GM21717 (cell line): ENCODE measurements around the gene GTPBP6.
"Not testable (repeated sequence)": the region's sequence is repeated elsewhere in the genome, so short reads cannot be mapped to it uniquely, and the experiment has no call there.

Source experiments
- ATAC-seq: cut with Tn5 transposase; IDR thresholded peaks from one replicate; pipeline ENCODE4 v1.9.1; 2021; ENCODE audit warnings: mild to moderate bottlenecking, moderate library complexity; ENCODE audit not compliant: unreplicated experiment

Gene GTPBP6

DNA sequence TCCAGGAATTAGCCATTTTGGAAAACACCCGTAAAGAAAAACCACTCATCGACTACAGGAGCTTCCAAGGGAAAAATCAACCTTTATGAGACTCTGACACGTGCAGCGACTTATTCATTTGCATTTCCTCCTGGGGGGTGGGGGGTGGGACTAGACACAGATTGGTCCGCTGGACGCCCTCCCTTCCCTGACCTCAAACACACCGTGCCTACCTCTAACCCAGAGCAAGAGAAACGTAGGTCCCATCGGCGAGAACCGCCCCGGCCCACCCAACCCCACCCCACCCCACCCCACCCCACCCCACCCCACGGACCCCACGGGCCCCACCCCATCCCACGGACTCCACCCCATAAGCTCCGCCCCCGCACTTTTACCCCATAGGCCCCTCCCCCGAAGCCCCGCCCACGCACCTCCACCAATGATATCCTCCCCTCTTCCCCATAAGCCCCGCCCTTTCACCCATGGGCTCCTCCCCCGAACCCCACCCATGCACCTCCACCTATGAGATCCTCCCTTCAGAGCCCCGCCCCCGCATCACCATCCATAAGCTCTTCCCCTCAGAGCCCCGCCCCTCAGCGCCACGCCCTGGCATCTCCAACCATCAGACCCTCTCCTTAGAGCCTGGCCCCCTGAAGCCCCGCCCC lies 1.1 kb downstream of the GTPBP6 start:
- no peak for ATAC-seq

- no peak for ATAC-seq
These were observed 2.0 kb downstream of the GTPBP6 start for GRCh38 chrX:316351-317325.

DNA sequence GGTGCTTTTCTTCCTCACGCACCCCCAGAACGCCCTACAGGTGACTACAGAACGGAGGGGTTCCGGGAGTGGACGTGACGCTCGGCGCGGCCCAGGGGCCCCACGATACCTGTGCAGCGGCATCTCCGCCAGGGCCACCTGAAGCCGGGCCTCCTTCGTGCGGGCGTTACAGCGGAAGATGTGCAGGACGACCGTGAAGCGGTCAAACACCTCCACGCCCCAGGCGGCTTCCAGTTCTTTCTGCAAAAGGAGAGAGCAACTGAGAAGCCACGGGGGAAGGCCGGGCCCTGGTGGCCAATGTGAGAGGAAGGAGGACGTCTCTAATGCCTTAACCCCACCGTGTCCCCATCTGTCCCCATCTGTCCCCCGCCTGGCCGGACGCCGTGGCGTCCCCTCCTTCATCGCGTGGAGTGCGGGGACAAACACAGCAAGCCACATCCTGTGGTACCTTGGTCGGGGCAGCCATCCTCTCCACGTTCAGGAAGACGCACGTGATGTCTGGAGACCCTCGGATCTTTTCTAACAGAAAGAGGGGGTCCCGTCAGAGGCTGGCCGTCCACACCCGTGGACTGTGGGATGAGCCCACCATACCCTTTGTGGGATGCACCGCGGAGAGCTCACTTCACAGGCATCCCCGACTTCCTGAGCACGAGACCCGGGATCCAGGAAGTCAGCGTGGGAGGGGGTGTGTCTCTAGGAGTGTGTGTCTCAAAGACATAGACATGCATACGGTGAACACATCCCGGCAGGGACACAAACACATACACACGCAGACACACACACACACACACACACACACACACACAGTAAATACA lies 3.6 kb downstream of the GTPBP6 start:
- ATAC-seq = no peak

DNA sequence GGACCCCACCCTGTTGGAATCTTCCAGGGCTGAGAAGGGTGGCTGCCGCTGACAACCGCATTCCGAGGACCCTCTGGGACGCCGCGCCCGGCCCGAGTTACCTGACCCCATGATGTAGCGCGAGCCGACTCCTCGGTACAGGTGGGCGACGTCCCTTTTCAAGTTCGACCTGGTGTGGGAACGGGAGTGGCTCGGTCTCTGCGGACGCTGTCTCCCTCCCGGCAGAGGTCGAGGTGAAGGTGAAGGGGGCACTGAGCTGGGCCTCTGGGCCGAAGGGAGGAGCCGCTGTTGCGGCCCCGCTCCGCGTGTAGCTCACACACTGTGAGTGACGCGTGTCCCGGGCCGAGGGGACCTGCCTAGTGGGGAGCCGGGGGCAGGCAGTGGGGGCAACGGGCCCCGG lies 4.5 kb downstream of the GTPBP6 start:
- no peak for ATAC-seq

GRCh38 chrX:313546-313945 lies 5.0 kb downstream of the GTPBP6 start:
- ATAC-seq = no peak

DNA sequence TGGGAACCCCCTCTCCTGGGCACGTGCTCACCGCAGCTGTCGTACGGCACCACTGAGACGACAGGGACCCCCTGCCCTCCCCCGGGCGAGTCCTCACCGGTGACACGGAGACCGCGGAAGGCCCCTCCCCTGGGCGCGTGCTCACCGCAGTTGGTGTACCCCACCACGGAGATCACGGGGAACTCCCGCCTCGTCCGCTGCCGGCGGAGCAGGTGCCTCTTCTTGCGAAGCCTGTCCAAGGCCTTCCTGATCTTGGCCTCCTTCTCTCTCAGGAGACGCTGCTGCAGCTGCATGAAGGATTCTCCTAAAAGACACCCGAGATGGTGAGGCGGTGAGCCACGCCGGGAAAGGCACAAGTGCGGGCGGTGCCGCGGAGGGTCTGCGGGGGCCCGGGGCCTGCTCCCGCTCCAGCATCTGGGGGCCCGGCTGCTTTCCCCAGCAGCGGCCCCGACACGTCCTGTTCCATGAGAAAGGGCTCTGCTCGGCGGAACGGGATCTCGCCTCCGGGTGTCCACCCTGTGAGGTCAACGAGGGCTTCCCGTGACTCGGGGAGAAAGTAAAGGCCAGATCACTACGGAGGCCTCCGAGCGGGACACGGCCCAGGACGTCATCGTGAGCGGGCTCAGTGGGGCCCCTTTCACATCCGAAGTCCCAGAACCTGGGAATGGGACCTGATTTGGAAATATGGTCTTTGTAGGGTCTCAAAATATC lies 5.8 kb downstream of the GTPBP6 start:
- ATAC-seq = no peak

- no peak for ATAC-seq
These were observed 7.2 kb downstream of the GTPBP6 start for GRCh38 chrX:311156-312129.

GRCh38 chrX:310621-311155 lies 7.9 kb downstream of the GTPBP6 start:
- no peak for ATAC-seq

DNA sequence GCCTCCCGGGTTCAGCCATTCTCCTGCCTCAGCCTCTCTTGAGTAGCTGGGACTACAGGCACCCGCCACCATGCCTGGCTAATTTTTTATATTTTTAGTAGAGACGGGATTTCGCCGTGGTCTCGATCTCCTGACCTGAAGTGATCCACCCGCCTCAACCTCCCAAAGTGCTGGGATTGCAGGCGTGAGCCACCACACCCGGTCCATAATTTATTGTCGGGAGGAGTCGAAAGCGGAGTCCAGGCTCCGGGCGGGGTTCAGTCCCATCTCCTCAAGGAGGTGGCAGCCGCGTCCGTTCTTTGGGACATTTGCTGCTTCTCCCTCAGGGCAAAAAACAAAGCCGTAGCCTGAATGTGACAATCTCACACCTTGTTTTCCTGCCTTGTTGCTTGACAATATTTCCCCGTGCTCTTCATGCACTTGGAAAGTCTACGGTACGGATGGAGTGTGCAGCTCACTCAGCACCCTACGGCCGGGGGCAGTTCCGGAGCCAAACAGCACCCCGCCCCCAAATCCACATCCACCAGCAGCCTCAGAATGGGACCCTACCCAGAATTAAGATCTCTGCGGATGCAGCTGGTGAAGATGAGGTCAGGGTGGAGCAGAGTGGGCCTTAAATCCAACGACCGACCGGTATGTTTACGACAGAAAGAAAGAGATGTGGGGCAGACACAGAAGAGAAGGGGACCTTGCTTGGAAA lies 9.6 kb downstream of the GTPBP6 start:
- no peak for ATAC-seq

DNA sequence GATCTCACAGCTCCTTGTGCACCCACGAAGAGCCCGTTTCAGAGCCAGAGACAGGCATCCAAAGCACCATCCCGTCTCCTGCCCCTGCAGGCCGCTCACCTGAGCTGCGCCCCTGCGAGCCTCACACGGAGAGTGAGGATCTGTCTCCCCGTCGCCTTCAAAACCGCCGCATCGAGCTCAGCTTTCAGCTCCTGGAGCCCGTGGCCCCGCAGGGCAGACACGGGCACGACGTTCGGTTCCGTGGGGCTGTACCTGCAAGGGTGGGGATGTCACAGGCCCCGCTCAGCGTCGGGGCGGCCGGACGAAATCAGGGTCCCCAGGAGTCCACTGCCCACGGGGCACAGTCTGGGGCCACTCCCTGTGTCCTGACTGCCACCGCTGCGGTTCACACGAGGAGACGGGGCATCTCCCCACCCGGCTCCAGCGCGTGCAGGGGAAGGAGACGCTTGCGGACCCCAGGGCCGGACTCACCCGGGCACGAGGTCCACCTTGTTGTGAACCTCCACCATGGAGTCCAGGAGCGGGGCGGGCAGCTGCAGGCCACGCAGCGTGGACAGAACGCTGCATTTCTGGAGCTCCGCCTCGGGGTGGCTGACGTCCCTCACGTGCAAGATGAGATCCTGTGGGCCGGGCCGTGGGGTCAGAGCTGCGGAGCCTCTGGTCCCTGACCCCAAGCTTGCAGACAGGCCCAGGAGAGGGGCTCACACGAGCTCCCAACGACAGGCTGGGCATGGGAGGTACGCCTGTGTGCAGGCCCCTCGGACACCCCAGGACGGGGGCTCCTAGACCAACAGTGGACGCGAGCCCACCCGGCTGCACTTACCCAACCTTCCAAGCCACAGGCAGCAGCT lies 11.1 kb downstream of the GTPBP6 start:
- ATAC-seq = no peak

DNA sequence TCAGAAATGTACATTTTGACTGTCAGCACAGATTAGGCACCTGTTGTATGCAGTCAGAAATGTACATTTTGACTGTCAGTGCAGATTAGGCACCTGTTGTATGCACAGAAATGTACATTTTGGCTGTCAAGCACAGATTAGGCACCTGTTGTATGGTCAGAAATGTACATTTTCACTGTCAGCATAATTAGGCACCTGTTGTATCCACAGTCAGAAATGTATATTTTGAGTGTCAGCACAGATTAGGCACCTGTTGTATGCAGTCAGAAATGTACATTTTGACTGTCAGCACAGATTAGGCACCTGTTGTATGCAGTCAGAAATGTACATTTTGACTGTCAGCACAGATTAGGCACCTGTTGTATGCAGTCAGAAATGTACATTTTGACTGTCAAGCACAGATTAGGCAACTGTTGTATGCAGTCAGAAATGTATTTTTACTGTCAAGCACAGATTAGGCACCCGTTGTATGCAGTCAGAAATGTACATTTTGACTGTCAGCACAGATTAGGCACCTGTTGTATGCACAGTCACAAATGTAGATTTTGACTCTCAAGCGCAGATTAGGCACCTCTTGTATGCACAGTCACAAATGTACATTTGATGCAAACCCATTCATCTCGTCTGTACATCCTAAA lies 11.9 kb downstream of the GTPBP6 start:
- not testable (repeated sequence) for ATAC-seq

GRCh38 chrX:305781-306613 lies 12.6 kb downstream of the GTPBP6 start:
- ATAC-seq = not testable (repeated sequence)

DNA sequence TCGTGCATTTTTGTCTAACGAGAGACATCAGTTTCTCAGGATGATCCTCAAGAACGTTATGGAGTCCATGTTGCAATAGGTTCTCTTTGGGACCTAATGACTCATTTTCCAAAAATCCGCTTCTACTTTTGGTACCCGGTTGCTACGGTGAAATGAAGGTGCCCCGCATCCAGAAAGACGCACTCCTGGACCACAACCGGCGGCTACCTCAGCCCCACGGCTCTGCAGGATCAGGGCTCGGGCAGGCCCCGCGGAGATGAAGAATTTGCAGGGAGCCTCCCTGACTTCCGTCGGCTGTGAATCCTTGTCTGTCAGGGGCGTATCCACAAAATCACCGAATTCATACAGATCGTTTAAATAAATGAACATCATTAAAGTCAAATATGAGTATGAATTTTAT lies 15.6 kb downstream of the GTPBP6 start:
- ATAC-seq = no peak

DNA sequence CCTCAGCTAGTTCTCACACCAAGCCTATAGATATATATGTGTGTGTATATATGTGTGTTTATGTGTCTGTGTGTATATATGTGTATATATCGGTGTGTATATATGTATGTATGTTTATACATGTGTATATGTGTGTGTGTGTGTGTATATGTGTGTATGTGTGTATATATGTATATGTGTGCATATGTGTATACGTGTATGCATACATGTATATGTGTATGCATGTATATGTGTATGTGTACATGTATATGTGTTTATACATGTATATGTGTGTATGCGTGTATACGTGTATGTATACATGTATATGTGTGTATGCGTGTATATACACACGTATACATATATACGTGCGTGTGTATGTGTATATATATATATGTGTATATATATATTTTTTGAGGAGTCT lies 18.3 kb downstream of the GTPBP6 start:
- no peak for ATAC-seq

DNA sequence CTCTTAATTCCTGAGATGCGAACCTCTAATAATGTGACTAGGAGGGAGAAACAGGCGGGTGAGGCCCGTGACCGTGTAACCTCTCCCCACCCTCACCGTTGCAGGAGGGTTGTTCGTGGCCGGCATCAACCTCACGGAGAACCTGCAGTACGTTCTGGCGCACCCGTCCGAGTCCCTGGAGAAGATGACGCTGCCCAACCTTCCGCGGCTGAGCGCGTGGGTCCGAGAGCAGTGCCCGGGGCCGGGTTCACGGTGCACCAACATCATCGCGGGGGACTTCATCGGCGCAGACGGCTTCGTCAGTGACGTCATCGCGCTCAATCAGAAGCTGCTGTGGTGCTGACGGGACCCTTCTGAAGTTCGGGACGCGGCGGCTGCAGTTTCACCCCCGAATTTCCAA lies 19.6 kb downstream of the GTPBP6 start:
- no peak for ATAC-seq

DNA sequence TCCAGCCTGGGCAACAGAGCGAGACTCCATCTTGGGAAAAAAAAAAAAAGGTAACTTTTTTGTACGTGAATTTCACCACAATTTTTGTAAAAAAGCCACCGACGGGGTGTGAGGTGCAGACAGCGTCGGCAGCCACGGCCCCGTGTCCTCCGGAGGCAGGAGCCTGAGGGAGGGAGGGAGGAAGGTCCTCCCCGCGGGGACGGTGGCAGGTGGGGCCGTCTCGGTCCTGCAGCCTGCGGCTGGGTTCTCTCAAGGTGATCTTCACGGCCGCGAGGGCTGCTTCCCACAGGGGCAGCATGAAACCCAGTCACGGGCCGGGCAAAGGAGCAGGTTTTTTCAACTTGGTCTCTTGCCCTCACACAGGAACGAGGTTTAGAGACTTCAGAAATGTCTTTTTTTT lies 23.5 kb downstream of the GTPBP6 start:
- ATAC-seq = no peak
